Ascending aorta (tissue), 2 donors: ENCODE data around the gene CST9. TPM values are rescaled to one million over a fixed set of nuclear protein-coding genes. Genes with fewer than 3 reads are reported as not detected.

Experiments
- DNase-seq, 2 donors: peaks; one replicate each; pipeline ENCODE4 v3.0.0-alpha.2; 2019; ENCODE audit warnings: low spot score in 2 of 2
- H3K27ac ChIP-seq, 2 donors: fragments of 200-600 bp; sonication (generic); one replicate each; pipeline ENCODE4 v1.5.1; 2016 to 2017; ENCODE audit warnings: mild to moderate bottlenecking in 1 of 2
- H3K27me3 ChIP-seq: fragments of 200-600 bp; sonication (generic); one replicate; pipeline ENCODE4 v1.5.1; 2017
- H3K36me3 ChIP-seq, 2 donors: fragments of 200-600 bp; sonication (generic); one replicate each; pipeline ENCODE4 v1.5.1; 2016
- H3K4me1 ChIP-seq, 2 donors: fragments of 200-600 bp; sonication (generic); one replicate each; pipeline ENCODE4 v1.5.1; 2016 to 2017; ENCODE audit warnings: mild to moderate bottlenecking in 1 of 2
- H3K4me3 ChIP-seq, 2 donors: fragments of 200-600 bp; sonication (generic); one replicate each; pipeline ENCODE4 v1.5.1; 2016 to 2017; ENCODE audit warnings: mild to moderate bottlenecking in 1 of 2
- H3K9me3 ChIP-seq, 2 donors: fragments of 200-600 bp; sonication (generic); one replicate each; pipeline ENCODE4 v1.5.1; 2016
- intact Hi-C: fragments of 100-400 bp; cut with DNase I; formaldehyde crosslinking; loops from one replicate; pipeline ENCODE4 v1.15.1; 2023
- total RNA-seq: library from RNA; depleted of rRNA; stranded (reverse); fragments of >200 nt; gene quantifications from one replicate; pipeline ENCODE4 v1.1.0, GENCODE V29; 2016
- TF ChIP-seq, protein P1 (sequence below), 3 experiments: fragments of 200-600 bp in 2 of 3; fragments of 450-650 bp in 1 of 3; sonication (generic) in 2 of 3; IDR thresholded peaks; one replicate each; pipeline ENCODE4 v1.5.1; 2016 to 2019; ENCODE audit warnings: antibody characterized with exemption in 3 of 3, mild to moderate bottlenecking in 1 of 3, moderate library complexity in 1 of 3

Gene CST9
- total RNA-seq, 1 donor from 2014 or later = not detected

DNA sequence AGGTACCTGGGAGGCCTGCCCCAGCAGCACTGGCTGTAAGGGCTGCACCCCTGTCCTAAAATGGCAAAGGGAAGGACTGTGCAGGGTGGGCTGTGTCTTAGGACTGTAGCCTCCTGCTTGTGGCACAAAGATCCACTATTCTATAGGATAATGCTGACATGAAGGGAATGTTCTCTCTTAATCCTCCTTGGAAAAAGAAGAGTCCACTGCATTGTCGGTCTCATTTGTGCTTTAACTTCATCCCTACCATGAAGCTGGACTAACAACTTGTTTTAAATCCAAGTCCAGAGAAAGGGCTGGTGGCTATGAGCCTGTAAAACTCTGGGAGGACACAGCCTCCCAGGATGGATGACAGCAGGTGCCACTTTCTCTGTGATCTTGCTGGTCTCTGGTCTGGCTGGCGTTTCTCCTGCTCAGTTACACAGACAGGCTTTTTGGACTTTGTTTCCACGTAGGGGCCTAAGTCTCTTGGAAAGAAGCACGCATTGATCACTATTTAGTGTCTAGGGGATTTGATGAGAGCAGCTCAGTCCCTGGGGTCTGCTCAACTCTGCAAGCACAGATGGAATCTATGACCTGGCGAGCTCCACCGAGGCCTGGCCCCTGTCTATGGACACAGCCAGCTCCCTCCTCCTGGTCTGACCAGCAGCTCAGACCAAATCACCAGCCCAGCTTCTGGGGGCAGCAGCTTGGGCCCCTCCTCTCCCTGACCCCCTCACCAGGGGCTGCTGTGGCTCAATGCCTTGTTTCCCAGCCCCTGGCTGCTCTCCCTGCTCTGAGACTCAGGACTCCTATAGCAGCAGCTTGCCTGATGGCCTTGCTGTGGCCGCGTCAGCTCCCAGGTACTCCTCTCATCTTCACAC is 27.2 kb upstream of the CST9 start:
- peaks cover 25 to 40% of the 10 kb centered on the region in 2 donors for H3K36me3 ChIP-seq
- intact Hi-C loops = loop anchor here (10.0 kb wide), 1 partner anchor 1902 kb away; no protein-coding TSS in a partner anchor
- no peak for DNase-seq
- H3K9me3 ChIP-seq = no peaks in the 10 kb centered on the region
- TF ChIP-seq, protein P1, sequence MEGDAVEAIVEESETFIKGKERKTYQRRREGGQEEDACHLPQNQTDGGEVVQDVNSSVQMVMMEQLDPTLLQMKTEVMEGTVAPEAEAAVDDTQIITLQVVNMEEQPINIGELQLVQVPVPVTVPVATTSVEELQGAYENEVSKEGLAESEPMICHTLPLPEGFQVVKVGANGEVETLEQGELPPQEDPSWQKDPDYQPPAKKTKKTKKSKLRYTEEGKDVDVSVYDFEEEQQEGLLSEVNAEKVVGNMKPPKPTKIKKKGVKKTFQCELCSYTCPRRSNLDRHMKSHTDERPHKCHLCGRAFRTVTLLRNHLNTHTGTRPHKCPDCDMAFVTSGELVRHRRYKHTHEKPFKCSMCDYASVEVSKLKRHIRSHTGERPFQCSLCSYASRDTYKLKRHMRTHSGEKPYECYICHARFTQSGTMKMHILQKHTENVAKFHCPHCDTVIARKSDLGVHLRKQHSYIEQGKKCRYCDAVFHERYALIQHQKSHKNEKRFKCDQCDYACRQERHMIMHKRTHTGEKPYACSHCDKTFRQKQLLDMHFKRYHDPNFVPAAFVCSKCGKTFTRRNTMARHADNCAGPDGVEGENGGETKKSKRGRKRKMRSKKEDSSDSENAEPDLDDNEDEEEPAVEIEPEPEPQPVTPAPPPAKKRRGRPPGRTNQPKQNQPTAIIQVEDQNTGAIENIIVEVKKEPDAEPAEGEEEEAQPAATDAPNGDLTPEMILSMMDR (IDR thresholded peaks at IDR 0.05) = no peak
- peaks cover 10 to 22% of the 10 kb centered on the region in 2 donors for H3K4me1 ChIP-seq
- H3K27me3 ChIP-seq = no peaks in the 10 kb centered on the region
- no peak overlapping the region for H3K4me3 ChIP-seq
- no peak overlapping the region for H3K27ac ChIP-seq

DNA sequence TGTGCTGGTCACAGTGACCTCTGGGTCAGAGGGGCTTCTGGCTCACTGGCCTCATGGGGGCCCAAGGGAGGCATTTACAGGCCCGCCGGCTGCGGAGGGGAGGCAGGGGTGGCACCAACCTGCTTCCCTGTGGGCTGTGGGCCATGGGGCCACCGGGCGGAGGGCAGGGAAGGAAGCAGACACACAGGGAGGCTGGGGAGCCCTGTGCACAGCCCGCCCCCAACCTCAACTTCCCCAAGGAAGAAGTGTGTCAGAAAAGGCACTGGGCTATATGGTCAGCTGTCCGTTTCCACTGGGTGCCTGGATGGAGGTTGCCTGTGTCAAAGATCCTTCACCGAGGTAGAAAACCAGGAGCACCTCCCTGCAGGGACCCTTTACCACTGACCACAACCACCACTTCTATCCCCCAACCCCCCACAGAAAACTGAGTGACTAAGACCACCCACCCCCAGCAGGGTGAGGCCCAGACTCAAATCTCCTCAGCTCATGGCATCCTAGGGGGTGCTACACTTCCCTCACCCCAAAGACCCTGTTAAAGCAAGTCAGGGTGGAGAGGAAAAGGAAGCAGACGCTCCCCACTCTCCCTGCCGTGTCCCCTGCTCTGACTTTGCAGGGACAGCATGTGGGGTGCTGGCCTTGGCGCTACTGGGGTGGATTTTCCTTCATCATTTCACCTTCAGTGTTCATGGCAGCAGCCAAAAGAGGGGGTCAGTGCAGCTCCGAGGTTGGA is 26.4 kb upstream of the CST9 start:
- Histone ChIP-seq H3K4me1 (peaks cover 10 to 22% of the 10 kb centered on the region in 2 donors), H3K27me3 (no peaks in the 10 kb centered on the region), H3K9me3 (no peaks in the 10 kb centered on the region), H3K27ac (peak overlapping the region in 1 of 2 donors; percentile 53), H3K4me3 (no peak overlapping the region), H3K36me3 (peaks cover 25 to 40% of the 10 kb centered on the region in 2 donors)
- TF ChIP-seq, protein P1 (IDR thresholded peaks at IDR 0.05) = no peak
- DNase-seq = no peak
- intact Hi-C loops = loop anchor here (10.0 kb wide), 1 partner anchor 1903 kb away; no protein-coding TSS in a partner anchor

DNA sequence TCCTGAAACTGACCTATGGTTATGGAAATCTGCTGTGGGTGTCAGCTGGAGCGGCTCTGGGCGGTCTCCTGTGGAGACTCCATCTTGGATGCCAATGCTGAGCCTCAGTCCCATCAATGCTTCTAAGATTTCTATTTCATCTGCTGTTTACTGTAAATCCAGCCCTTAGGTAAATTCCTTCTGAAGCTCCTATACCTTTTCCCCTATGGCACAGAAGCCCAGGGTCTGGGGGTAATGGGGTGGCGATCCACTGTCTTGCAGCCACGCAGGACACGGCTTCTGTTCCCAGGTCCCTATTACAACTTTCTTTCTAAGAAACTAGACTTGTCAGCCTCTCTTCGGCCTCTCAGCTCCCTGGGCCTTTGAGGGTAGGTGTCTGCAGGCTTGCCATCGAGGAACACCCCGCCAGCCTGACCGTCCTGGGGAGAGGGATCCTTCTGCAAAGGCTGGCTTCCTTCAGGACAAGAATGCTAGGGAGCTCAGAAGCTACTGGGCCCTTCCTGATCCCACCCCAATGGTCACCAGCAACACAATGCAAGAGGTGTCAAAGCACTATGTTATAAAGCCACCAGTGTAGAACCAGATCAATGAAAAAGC is 25.6 kb upstream of the CST9 start:
- Histone ChIP-seq H3K4me3 (no peak overlapping the region), H3K4me1 (peaks cover 6 to 19% of the 10 kb centered on the region in 2 donors), H3K9me3 (no peaks in the 10 kb centered on the region), H3K27me3 (no peaks in the 10 kb centered on the region), H3K27ac (no peak overlapping the region), H3K36me3 (peaks cover 25 to 40% of the 10 kb centered on the region in 2 donors)
- TF ChIP-seq, protein P1 (IDR thresholded peaks at IDR 0.05) = no peak
- intact Hi-C loops = loop anchor here (10.0 kb wide), 1 partner anchor 1903 kb away; no protein-coding TSS in a partner anchor
- DNase-seq = no peak

DNA sequence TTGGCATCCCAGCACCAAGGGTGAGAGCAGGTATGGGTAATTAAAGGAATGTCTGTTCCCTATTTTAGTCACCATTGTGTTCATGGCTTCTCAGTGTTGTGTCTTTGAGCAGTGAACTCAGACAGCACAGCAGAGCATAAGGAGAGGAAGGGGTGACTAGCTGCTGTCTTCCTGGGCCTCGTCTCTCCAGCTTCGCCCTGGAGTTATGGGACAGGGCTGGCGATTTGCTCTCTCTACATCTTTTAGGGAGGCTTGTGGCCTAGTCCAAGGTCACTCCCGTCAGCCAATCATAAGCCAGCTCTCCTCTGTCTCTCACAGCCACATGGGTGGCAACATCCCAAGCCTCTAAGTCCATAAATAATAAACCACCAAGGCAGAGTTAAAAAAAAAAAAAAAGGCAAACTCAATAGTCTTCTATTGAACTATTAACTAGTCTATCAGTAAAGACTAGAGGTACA is 24.7 kb upstream of the CST9 start:
- intact Hi-C loops = loop anchor here (10.0 kb wide), 1 partner anchor 1904 kb away; no protein-coding TSS in a partner anchor
- Histone ChIP-seq H3K27me3 (no peaks in the 10 kb centered on the region), H3K4me1 (peaks cover 4 to 12% of the 10 kb centered on the region in 2 donors), H3K27ac (peak overlapping the region; percentile 42 to 55), H3K9me3 (no peaks in the 10 kb centered on the region), H3K4me3 (no peak overlapping the region), H3K36me3 (peaks cover 25 to 40% of the 10 kb centered on the region in 2 donors)
- TF ChIP-seq, protein P1 (IDR thresholded peaks at IDR 0.05) = no peak
- DNase-seq = no peak
